Ovary (tissue), 3 donors: ENCODE data around the gene ZNRD2.

Experiments used
- EP300 ChIP-seq: sonication (generic); formaldehyde crosslinking; IDR thresholded peaks from one replicate; pipeline ENCODE4 v1.6.1; 2017; ENCODE audit warnings: antibody characterized with exemption
- POLR2A ChIP-seq: fragments of 450-650 bp; IDR thresholded peaks from one replicate; pipeline ENCODE4 v1.6.1; 2017; ENCODE audit warnings: antibody characterized with exemption, mild to moderate bottlenecking, moderate library complexity
- TF ChIP-seq, protein P1 (sequence below), 3 donors: fragments of 450-650 bp in 2 of 3; fragments of 200-600 bp in 1 of 3; IDR thresholded peaks; one replicate each; pipeline versions ENCODE4 v1.5.1 to v1.8.0; 2016 to 2022; ENCODE audit warnings: antibody characterized with exemption in 3 of 3, mild to moderate bottlenecking in 1 of 3
- donor health status: DM: no; HTN: no; CAD: no.

DNA sequence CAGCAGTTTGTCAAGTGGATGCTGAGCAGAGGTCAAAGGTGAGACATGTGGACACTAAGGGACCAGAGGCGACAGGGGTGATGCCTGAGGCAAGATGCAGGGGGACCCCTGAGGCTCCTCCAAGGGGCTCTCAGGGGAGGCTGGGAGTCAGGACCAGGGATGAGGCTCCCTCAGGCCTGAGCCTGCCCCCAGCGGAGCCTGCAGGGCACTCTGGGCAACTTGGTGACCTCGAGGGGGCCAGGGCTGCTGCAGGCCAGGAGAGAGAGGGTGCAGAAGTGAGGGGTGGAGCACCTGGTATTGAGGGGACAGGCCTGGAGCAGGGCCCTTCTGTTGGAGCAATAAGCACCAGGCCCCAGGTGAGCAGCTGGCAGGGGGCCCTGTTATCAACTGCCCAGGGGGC, 11.7 kb downstream of the ZNRD2 start:
- TF ChIP-seq, protein P1, sequence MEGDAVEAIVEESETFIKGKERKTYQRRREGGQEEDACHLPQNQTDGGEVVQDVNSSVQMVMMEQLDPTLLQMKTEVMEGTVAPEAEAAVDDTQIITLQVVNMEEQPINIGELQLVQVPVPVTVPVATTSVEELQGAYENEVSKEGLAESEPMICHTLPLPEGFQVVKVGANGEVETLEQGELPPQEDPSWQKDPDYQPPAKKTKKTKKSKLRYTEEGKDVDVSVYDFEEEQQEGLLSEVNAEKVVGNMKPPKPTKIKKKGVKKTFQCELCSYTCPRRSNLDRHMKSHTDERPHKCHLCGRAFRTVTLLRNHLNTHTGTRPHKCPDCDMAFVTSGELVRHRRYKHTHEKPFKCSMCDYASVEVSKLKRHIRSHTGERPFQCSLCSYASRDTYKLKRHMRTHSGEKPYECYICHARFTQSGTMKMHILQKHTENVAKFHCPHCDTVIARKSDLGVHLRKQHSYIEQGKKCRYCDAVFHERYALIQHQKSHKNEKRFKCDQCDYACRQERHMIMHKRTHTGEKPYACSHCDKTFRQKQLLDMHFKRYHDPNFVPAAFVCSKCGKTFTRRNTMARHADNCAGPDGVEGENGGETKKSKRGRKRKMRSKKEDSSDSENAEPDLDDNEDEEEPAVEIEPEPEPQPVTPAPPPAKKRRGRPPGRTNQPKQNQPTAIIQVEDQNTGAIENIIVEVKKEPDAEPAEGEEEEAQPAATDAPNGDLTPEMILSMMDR (IDR thresholded peaks at IDR 0.05) = no peak
- TF ChIP-seq POLR2A = no peak
- TF ChIP-seq EP300 = no peak
